BE2C (cell line): ENCODE results near the gene BCL2L14.

Experiments
- DNase-seq: peaks from one replicate; pipeline ENCODE4 v3.0.0-alpha.2; 2020
- H3K27me3 ChIP-seq: fragments of 250-450 bp; sonication (Bioruptor Pico); 2 replicates; pipeline ENCODE4 v1.5.1; 2020; ENCODE audit warnings: mild to moderate bottlenecking
- H3K36me3 ChIP-seq: fragments of 250-450 bp; sonication (Bioruptor Pico); 2 replicates; pipeline ENCODE4 v1.5.1; 2020; ENCODE audit warnings: mild to moderate bottlenecking
- H3K4me1 ChIP-seq: fragments of 250-450 bp; sonication (Bioruptor Pico); 2 replicates; pipeline ENCODE4 v1.5.1; 2020
- H3K4me3 ChIP-seq: 2 replicates; pipeline ENCODE4 v1.5.1; 2011; ENCODE audit warnings: low read depth, low read length
- H3K9me3 ChIP-seq: fragments of 250-450 bp; sonication (Bioruptor Pico); 2 replicates; pipeline ENCODE4 v1.5.1; 2020
- TF ChIP-seq, protein P1 (sequence below): IDR thresholded peaks from 2 replicates; pipeline ENCODE4 v1.5.1; 2012; ENCODE audit warnings: mild to moderate bottlenecking, low read depth, low read length

Gene BCL2L14

DNA sequence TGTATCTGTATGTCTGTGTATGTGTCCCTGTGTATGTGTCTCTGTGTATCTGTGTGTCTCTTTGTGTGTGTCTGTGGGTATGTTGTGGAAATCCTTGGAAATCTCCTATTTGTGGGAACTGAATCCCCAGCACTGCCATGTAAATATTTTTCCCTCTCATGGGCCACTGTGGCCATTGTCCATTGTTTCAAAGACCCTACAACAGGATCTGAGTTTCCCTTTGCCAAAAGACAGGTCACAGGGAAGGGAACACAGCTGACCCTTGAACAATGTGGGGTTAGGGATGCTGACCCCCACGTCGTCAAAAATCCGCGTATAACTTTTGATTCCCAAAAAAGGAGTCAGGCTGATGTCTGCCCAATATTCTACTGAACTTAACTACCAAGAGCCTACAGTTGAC is 22.5 kb upstream of the BCL2L14 start:
- no peak overlapping the region for H3K4me3 ChIP-seq
- H3K27me3 ChIP-seq = no peaks in the 10 kb centered on the region
- TF ChIP-seq, protein P1, sequence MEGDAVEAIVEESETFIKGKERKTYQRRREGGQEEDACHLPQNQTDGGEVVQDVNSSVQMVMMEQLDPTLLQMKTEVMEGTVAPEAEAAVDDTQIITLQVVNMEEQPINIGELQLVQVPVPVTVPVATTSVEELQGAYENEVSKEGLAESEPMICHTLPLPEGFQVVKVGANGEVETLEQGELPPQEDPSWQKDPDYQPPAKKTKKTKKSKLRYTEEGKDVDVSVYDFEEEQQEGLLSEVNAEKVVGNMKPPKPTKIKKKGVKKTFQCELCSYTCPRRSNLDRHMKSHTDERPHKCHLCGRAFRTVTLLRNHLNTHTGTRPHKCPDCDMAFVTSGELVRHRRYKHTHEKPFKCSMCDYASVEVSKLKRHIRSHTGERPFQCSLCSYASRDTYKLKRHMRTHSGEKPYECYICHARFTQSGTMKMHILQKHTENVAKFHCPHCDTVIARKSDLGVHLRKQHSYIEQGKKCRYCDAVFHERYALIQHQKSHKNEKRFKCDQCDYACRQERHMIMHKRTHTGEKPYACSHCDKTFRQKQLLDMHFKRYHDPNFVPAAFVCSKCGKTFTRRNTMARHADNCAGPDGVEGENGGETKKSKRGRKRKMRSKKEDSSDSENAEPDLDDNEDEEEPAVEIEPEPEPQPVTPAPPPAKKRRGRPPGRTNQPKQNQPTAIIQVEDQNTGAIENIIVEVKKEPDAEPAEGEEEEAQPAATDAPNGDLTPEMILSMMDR = no peak
- H3K4me1 ChIP-seq = no peaks in the 10 kb centered on the region
- no peaks in the 10 kb centered on the region for H3K9me3 ChIP-seq
- no peak for DNase-seq
- no peaks in the 10 kb centered on the region for H3K36me3 ChIP-seq

DNA sequence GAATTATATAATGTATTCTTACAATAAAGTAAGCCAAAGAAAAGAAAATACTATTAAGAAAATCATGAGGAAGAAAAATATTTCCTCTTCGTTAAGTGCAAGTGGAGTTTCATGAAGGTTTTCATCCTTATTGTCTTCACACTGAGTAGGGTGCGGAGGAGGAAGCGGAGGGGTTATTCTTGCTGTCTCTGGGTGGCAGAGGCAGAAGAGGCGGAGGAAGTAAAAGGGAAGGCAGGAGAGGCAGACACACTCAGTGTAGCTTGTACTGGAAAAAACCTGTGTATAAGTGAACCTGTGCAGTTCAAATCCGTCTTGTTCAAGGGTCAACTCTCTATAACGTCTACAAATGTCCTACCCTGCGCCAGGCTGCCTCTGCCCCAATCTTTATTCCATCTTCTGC is 22.0 kb upstream of the BCL2L14 start:
- DNase-seq = no peak
- no peak overlapping the region for H3K4me3 ChIP-seq
- H3K27me3 ChIP-seq = no peaks in the 10 kb centered on the region
- H3K36me3 ChIP-seq = no peaks in the 10 kb centered on the region
- TF ChIP-seq, protein P1 = no peak
- no peaks in the 10 kb centered on the region for H3K4me1 ChIP-seq
- H3K9me3 ChIP-seq = no peaks in the 10 kb centered on the region

DNA sequence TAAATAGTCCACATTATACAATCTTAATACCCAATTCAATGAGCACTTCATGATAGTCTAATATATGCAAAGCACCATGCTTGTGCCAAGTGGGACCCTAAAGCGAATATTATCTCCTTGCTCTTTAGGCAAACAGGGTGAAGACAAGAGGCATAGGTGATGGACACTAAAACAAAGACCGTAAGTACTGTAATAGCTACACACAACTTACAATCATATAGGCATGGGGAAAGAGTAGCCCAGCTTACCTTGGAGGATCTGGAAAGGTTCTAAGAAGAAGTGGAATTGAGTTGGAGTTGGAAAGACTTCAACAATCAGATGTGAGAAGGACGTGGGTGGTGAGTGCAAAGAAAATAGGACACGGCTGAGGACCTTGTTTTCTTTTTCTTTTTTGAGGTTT is 19.1 kb upstream of the BCL2L14 start:
- no peak for DNase-seq
- Histone ChIP-seq H3K9me3 (no peaks in the 10 kb centered on the region), H3K4me1 (no peaks in the 10 kb centered on the region), H3K36me3 (no peaks in the 10 kb centered on the region), H3K4me3 (no peak overlapping the region), H3K27me3 (no peaks in the 10 kb centered on the region)
- TF ChIP-seq, protein P1 = no peak

DNA sequence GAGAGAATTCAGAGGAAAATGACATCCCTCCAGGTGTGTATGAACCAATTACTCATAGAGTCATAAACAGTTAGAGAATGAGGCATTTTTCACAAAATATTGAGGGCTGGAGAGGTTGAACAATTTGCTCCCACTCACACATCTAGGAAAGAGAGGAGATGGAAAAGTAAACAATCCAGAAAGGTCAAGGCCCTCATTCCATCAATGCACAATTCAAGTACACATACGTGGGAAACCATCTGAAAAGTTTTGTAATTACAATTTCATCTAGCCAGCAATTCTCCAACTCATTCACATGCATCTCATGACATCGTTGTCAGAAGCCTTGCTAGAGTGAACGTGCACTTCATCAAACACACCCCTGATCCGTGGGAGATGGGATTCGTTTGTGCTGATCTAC is 15.7 kb upstream of the BCL2L14 start:
- no peak for DNase-seq
- no peaks in the 10 kb centered on the region for H3K9me3 ChIP-seq

DNA sequence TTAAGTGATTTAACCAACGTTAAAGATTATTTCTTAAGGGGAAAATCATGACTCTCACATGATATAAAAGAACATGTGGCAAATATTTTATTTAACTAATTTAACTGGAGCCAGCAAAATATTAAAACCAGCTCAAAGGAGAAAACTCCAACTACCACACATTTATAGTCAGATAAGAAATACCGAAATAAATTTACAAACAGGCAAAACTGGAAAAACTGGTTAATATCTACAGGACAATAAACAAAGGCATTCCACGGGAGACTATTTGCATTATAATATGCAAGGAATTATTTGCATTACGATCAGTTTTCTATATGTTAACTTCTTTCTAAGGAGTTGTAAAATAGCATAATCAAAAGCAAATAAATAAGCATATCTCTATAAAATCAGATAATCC is 13.8 kb upstream of the BCL2L14 start:
- H3K4me1 ChIP-seq = no peaks in the 10 kb centered on the region
- H3K36me3 ChIP-seq = no peaks in the 10 kb centered on the region
- no peak overlapping the region for H3K4me3 ChIP-seq
- DNase-seq = no peak
- TF ChIP-seq, protein P1 = no peak
- no peaks in the 10 kb centered on the region for H3K9me3 ChIP-seq
- no peaks in the 10 kb centered on the region for H3K27me3 ChIP-seq

More for the DNA sequence above, 15.7 kb upstream of the BCL2L14 start:
- no peaks in the 10 kb centered on the region for H3K27me3 ChIP-seq
- H3K4me1 ChIP-seq = no peaks in the 10 kb centered on the region
- H3K36me3 ChIP-seq = no peaks in the 10 kb centered on the region
- no peak overlapping the region for H3K4me3 ChIP-seq
- TF ChIP-seq, protein P1 = no peak

DNA sequence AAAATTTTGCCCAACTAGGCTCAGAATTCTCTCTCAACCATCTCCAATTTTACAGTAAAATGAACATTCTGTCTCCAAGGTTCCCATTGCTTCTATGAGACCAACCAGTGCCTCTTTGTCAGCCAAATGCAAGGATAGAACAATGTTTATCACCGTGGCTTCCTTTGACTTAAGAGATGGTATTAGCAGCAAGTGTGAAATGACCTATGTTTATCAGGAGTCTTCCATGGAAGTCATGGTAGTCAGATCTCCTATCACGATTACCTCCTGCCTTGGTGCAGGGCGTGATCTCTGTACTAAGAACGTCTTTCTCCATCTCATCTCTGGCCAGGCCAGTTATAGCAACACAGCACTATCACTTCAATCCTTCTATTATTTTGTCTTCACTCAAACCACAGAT is 6.1 kb upstream of the BCL2L14 start:
- Histone ChIP-seq H3K9me3 (no peaks in the 10 kb centered on the region), H3K4me3 (no peak overlapping the region), H3K36me3 (no peaks in the 10 kb centered on the region), H3K4me1 (no peaks in the 10 kb centered on the region), H3K27me3 (no peaks in the 10 kb centered on the region)
- DNase-seq = no peak
- TF ChIP-seq, protein P1 = no peak
